Adrenal gland (tissue), 5 donors: ENCODE data around the gene TFDP1.

Experiments
- POLR2A ChIP-seq, 2 donors: fragments of 450-650 bp; IDR thresholded peaks; one replicate each; pipeline ENCODE4 v1.6.1; 2017; ENCODE audit warnings: antibody characterized with exemption in 2 of 2, mild to moderate bottlenecking in 2 of 2, moderate library complexity in 1 of 2
- TF ChIP-seq, protein P1 (sequence below), 6 experiments: fragments of 450-650 bp in 4 of 6; fragments of 200-600 bp in 2 of 6; sonication (generic) in 1 of 6; IDR thresholded peaks; 1 replicate in 5 of 6; 2 replicates in 1 of 6; pipeline versions ENCODE4 v1.5.1 to v1.8.0; 2016 to 2021; ENCODE audit warnings: antibody characterized with exemption in 6 of 6, mild to moderate bottlenecking in 2 of 6, moderate library complexity in 1 of 6
- donor health status: DM: no; HTN: no; CAD: no.

DNA sequence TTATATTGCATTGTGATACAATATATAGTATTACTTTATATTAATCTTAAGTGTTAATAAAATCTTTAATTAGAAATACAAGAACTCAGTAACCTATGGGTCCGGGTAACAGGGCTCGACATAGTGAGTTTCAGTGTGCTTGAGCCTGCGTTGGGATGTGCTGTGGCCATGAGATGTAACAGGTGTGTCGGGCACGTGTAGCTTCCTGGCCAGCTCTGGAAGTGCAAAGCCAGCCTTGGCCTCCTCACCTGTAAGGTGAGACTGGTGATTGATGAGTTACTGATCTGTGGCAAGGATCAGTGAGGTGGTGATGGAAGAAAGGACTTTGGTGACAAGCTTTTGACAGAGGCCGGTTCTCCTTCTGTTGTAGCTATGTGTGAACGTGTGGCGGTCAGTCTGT, 54.3 kb downstream of the TFDP1 start:
- TF ChIP-seq, protein P1, sequence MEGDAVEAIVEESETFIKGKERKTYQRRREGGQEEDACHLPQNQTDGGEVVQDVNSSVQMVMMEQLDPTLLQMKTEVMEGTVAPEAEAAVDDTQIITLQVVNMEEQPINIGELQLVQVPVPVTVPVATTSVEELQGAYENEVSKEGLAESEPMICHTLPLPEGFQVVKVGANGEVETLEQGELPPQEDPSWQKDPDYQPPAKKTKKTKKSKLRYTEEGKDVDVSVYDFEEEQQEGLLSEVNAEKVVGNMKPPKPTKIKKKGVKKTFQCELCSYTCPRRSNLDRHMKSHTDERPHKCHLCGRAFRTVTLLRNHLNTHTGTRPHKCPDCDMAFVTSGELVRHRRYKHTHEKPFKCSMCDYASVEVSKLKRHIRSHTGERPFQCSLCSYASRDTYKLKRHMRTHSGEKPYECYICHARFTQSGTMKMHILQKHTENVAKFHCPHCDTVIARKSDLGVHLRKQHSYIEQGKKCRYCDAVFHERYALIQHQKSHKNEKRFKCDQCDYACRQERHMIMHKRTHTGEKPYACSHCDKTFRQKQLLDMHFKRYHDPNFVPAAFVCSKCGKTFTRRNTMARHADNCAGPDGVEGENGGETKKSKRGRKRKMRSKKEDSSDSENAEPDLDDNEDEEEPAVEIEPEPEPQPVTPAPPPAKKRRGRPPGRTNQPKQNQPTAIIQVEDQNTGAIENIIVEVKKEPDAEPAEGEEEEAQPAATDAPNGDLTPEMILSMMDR (IDR thresholded peaks at IDR 0.05): no peak
- TF ChIP-seq POLR2A (IDR thresholded peaks at IDR 0.05): no peak
